Caco-2 (cell line): ENCODE data around the gene UNCX. TPM values are rescaled to one million over a fixed set of nuclear protein-coding genes. Genes with fewer than 3 reads are reported as not detected.

Experiments used
- BruUV-seq: library from RNA; stranded (reverse); fragments of 400-500 nt; replicated peaks from 2 replicates; lab custom pipeline; 2021; lab: Mats Ljungman, UMichigan
- CTCF ChIA-PET: fragments of 300-600 bp; sonication (Branson Sonifier 250); formaldehyde crosslinking; loops from one replicate; lab custom pipeline; 2022; ENCODE audit warnings: antibody characterized with exemption; lab: Charles Lee
- POLR2A ChIA-PET: fragments of 300-600 bp; sonication (Branson Sonifier 250); formaldehyde crosslinking; loops from one replicate; lab custom pipeline; 2022; ENCODE audit warnings: antibody characterized with exemption; lab: Charles Lee
- DNase-seq, 2 experiments: peaks; one replicate each; pipeline versions ENCODE4 v3.0.0 to v3.0.0-alpha.2; 2020 to 2022
- H3K27me3 ChIP-seq: replicated peaks from 2 replicates; pipeline ENCODE4 v1.6.0; 2011; ENCODE audit warnings: low read length; ENCODE audit not compliant: control insufficient read depth, insufficient read depth
- H3K36me3 ChIP-seq: 2 replicates; pipeline ENCODE4 v1.5.1; 2011; ENCODE audit warnings: low read length; ENCODE audit not compliant: control insufficient read depth, insufficient read depth
- H3K4me1 ChIP-seq: fragments of 250-450 bp; sonication (Bioruptor Pico); 2 replicates; pipeline ENCODE4 v1.5.1; 2020; ENCODE audit warnings: mild to moderate bottlenecking
- H3K4me3 ChIP-seq: 2 replicates; pipeline ENCODE4 v1.5.1; 2011; ENCODE audit warnings: low read depth, mild to moderate bottlenecking, control low read depth, low read length
- H3K9me3 ChIP-seq: fragments of 250-450 bp; sonication (Bioruptor Pico); 2 replicates; pipeline ENCODE4 v1.5.1; 2020; ENCODE audit warnings: mild to moderate bottlenecking, moderate library complexity
- H3K27ac Mint-ChIP-seq: one replicate; pipeline ENCODE4 v1.8.0; 2022; ENCODE audit warnings: mixed read lengths; ENCODE audit not compliant: unreplicated experiment
- H3K27me3 Mint-ChIP-seq: one replicate; pipeline ENCODE4 v1.8.0; 2022; ENCODE audit warnings: mixed read lengths; ENCODE audit not compliant: insufficient read depth, unreplicated experiment
- H3K36me3 Mint-ChIP-seq: one replicate; pipeline ENCODE4 v1.8.0; 2022; ENCODE audit warnings: mild to moderate bottlenecking, mixed read lengths; ENCODE audit not compliant: insufficient read depth, unreplicated experiment
- H3K4me1 Mint-ChIP-seq: one replicate; pipeline ENCODE4 v1.8.0; 2022; ENCODE audit warnings: low read depth, mixed read lengths; ENCODE audit not compliant: unreplicated experiment
- H3K4me3 Mint-ChIP-seq: one replicate; pipeline ENCODE4 v1.8.0; 2022; ENCODE audit warnings: mild to moderate bottlenecking, moderate library complexity, mixed read lengths; ENCODE audit not compliant: unreplicated experiment
- H3K9me3 Mint-ChIP-seq: one replicate; pipeline ENCODE4 v1.8.0; 2022; ENCODE audit warnings: mixed read lengths; ENCODE audit not compliant: unreplicated experiment
- CTCF ChIP-seq, 2 experiments: fragments of 200-600 bp in 1 of 2; IDR thresholded peaks; 1 replicate in 1 of 2; 2 replicates in 1 of 2; pipeline versions ENCODE4 v1.5.1 to v1.8.0; 2011 to 2022; ENCODE audit warnings: antibody characterized with exemption in 1 of 2, control low read depth in 1 of 2, inconsistent platforms in 1 of 2, low read depth in 1 of 2, low read length in 1 of 2, mild to moderate bottlenecking in 1 of 2, moderate library complexity in 1 of 2; ENCODE audit not compliant: insufficient read depth in 1 of 2, severe bottlenecking in 1 of 2, unreplicated experiment in 1 of 2
- intact Hi-C: fragments of 100-400 bp; cut with micrococcal nuclease; formaldehyde crosslinking; loops from one replicate; pipeline ENCODE4 v1.10.0; 2022; ENCODE audit not compliant: unreplicated experiment
- total RNA-seq: library from RNA; stranded (reverse); gene quantifications from 2 replicates; pipeline ENCODE4 v1.2.3, GENCODE V29; 2022

UNCX gene
- total RNA-seq, 1 experiment from 2014 or later = not detected

- no peaks in the 10 kb centered on the region for H3K4me1 Mint-ChIP-seq
Measured at GRCh38 chr7:1238931-1239802, 6.5 kb downstream of the UNCX start.

GRCh38 chr7:1239803-1240516, 7.3 kb downstream of the UNCX start:
- Mint-ChIP-seq H3K9me3 (no peaks in the 10 kb centered on the region), H3K27me3 (peaks cover 26% of the 10 kb centered on the region), H3K4me3 (no peak overlapping the region), H3K36me3 (no peaks in the 10 kb centered on the region), H3K4me1 (no peaks in the 10 kb centered on the region), H3K27ac (no peak overlapping the region)
- POLR2A ChIA-PET = no interaction called here
- CTCF ChIA-PET = no interaction called here
- no peak overlapping the region for H3K4me3 ChIP-seq
- peaks cover 3% of the 10 kb centered on the region for H3K27me3 ChIP-seq
- TF ChIP-seq CTCF (IDR thresholded peaks at IDR 0.05; ENCODE audit: insufficient read depth in 1 of 2, low read depth in 1 of 2, low read length in 1 of 2, severe bottlenecking in 1 of 2, unreplicated experiment in 1 of 2) = no peak
- DNase-seq = no peak
- no TSS peak for BruUV-seq
- H3K9me3 ChIP-seq = no peaks in the 10 kb centered on the region; the same call in 1 of the 2 replicates
- H3K4me1 ChIP-seq = 0 out of 2 replicates have a peak, but pooled peaks cover 4% of the 10 kb centered on the region
- intact Hi-C loops = no loop called here
- H3K36me3 ChIP-seq = no peaks in the 10 kb centered on the region

More at GRCh38 chr7:1238931-1239802, 6.5 kb downstream of the UNCX start:
- Mint-ChIP-seq H3K27me3 (peaks cover 34% of the 10 kb centered on the region), H3K27ac (no peak overlapping the region), H3K9me3 (no peaks in the 10 kb centered on the region), H3K4me3 (no peak overlapping the region), H3K36me3 (no peaks in the 10 kb centered on the region)
- BruUV-seq = no TSS peak
- no peaks in the 10 kb centered on the region; the same call in 1 of the 2 replicates for H3K9me3 ChIP-seq
- ChIA-PET POLR2A (no interaction called here), CTCF (no interaction called here)
- no peak overlapping the region for H3K4me3 ChIP-seq
- intact Hi-C loops = no loop called here
- H3K4me1 ChIP-seq = 0 out of 2 replicates have a peak, but pooled peaks cover 4% of the 10 kb centered on the region
- TF ChIP-seq CTCF (IDR thresholded peaks at IDR 0.05; ENCODE audit: insufficient read depth in 1 of 2, low read depth in 1 of 2, low read length in 1 of 2, severe bottlenecking in 1 of 2, unreplicated experiment in 1 of 2) = no peak
- H3K36me3 ChIP-seq = no peaks in the 10 kb centered on the region
- no peak for DNase-seq
- H3K27me3 ChIP-seq = peaks cover 3% of the 10 kb centered on the region

- H3K4me3 Mint-ChIP-seq = no peak overlapping the region
- H3K27ac Mint-ChIP-seq = no peak overlapping the region
- no peak for DNase-seq
- POLR2A ChIA-PET = no interaction called here
- no peaks in the 10 kb centered on the region; the same call in 1 of the 2 replicates for H3K9me3 ChIP-seq
- no peaks in the 10 kb centered on the region for H3K9me3 Mint-ChIP-seq
- no peak overlapping the region for H3K4me3 ChIP-seq
- peaks cover 3% of the 10 kb centered on the region for H3K27me3 ChIP-seq
- H3K36me3 Mint-ChIP-seq = no peaks in the 10 kb centered on the region
- CTCF ChIA-PET = no interaction called here
- no TSS peak for BruUV-seq
- no peak for TF ChIP-seq CTCF (IDR thresholded peaks at IDR 0.05; ENCODE audit: insufficient read depth in 1 of 2, low read depth in 1 of 2, low read length in 1 of 2, severe bottlenecking in 1 of 2, unreplicated experiment in 1 of 2)
- no peaks in the 10 kb centered on the region for H3K4me1 Mint-ChIP-seq
- no peaks in the 10 kb centered on the region for H3K36me3 ChIP-seq
- intact Hi-C loops = no loop called here
- 0 out of 2 replicates have a peak, but pooled peaks cover under 1% of the 10 kb centered on the region for H3K4me1 ChIP-seq
- H3K27me3 Mint-ChIP-seq = peaks cover 24% of the 10 kb centered on the region
Measured at GRCh38 chr7:1240517-1241257, 8.0 kb downstream of the UNCX start.
